OCI-LY3 (cell line): ENCODE data around the gene CDH8.

Experiments
- CTCF ChIP-seq: fragments of 200-600, 300-600 bp; sonication (generic); IDR thresholded peaks from 2 replicates; pipeline ENCODE4 v1.5.1; 2014; ENCODE audit warnings: antibody characterized with exemption, low read length, low read depth
- EZH2phosphoT487 ChIP-seq: fragments of 200-600 bp; shearing (Covaris generic); IDR thresholded peaks from 2 replicates; pipeline ENCODE4 v1.6.1; 2018; ENCODE audit warnings: antibody characterized with exemption, mixed run types, low read depth

DNA sequence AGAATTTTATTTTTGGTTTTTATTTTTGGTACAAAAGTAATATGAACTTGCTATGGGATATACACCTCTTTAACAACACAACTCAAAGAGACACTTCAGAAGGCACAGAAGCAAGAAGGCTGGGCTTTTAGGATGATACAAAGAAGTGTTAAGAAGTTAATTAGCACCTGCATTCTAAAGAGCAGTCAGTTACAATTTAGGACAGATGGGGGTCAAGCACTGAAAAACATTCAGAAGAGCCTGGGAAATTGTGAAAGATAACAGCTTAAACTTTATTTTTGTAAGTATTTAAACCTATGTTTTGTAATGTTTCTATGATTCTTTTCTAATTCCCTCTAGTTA, 163.5 kb downstream of the CDH8 start:
- TF ChIP-seq CTCF (no peak), EZH2phosphoT487 (no peak)
